Activated CD4-positive, alpha-beta T cell treated with anti-CD3 and anti-CD28 coated beads, Interleukin-2, amount 50 U/mL, for 24 hours (primary cell): Measurements from ENCODE around the gene NCS1.

Source experiments
- DNase-seq, 2 donors: peaks; one replicate each; pipeline ENCODE4 v3.0.0-alpha.2; 2020; ENCODE audit warnings: low read depth in 1 of 2, low spot score in 1 of 2

The NCS1 gene

DNA sequence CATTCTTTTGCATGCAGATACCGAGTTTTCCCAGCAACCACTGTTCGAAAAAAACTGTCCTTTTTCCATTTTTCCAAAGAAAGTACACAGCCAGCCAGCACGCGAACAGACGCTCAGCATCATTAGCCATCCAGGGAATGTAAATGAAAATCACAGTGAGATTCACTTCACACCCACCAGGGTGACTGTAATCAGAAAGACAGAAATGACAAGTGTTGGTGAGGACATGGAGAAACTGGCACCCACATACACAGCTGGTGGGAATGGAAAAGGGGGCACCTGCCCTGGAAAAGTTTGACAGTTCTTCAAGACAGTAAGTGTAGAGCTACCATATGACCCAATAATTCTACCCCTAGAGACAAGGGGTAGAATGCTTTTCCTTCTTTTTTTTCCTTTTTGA lies 25.0 kb upstream of the NCS1 start:
- no peak for DNase-seq

DNA sequence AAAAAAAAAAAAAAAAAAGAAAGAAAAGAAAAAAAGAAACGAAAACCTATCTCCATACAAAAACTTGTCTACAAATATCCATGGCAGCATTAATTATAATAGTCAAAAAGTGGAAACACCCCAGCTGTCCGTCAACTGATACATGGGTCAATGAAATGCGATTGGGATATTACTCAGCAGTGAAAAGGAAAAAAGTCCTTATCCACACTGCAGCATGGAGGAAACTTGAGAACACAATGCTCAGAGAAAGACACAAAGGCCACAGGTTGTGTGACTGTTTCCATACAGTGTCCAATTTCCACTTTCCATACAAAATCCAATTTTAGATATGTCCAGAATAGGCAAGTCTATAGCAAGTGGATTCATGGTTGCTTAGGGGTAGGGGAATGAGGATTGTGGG lies 24.3 kb upstream of the NCS1 start:
- DNase-seq: no peak

GRCh38 chr9:130149031-130149430 lies 23.2 kb upstream of the NCS1 start:
- DNase-seq: no peak

GRCh38 chr9:130149654-130150286 lies 22.4 kb upstream of the NCS1 start:
- DNase-seq: no peak

- no peak for DNase-seq
These were observed 21.3 kb upstream of the NCS1 start for GRCh38 chr9:130150779-130151382.

DNA sequence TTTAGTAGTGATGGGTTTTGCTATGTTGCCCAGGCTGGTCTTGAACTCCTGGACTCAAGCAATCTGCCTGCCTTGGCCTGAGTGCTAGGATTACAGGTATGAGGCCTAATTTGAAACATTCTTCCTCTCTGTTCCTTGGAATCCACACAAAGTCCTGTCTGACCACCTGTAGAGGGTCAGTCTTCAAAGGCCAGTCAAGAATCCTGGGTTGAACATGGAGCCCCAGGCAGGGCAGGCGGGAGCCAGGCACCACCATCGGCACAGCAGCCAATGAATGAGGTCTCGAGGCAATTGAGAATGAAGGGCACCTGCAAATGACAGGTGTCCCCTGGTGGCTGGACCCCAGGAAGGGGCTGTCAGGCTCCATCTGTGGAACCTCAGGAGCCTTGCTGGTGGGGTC lies 17.4 kb upstream of the NCS1 start:
- DNase-seq: no peak

- DNase-seq: no peak
These were observed 16.6 kb upstream of the NCS1 start for GRCh38 chr9:130155647-130156046.

- no peak for DNase-seq
These were observed 15.5 kb upstream of the NCS1 start for GRCh38 chr9:130156672-130157071.

DNA sequence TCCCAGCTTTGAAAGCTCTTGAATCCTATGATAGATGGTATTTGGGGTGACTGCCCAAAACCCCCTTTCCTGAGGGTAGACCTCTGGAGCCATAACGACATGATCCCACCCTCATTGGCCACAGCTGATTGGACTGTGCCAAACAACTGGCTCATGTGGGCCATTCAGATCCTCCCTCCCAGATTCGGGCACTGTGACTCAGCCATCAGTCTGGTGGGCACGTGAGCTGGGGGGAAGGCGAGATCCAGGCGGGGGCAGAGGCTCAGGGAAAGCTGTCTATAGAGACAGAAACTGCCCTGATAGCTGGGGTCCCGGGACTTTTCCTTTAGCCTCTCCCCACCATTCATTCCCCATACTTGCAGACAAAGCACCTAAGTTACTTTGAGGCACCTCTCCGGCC lies 15.1 kb upstream of the NCS1 start:
- no peak for DNase-seq

GRCh38 chr9:130158001-130158400 lies 14.2 kb upstream of the NCS1 start:
- DNase-seq: no peak

GRCh38 chr9:130159057-130159456 lies 13.1 kb upstream of the NCS1 start:
- DNase-seq: no peak

DNA sequence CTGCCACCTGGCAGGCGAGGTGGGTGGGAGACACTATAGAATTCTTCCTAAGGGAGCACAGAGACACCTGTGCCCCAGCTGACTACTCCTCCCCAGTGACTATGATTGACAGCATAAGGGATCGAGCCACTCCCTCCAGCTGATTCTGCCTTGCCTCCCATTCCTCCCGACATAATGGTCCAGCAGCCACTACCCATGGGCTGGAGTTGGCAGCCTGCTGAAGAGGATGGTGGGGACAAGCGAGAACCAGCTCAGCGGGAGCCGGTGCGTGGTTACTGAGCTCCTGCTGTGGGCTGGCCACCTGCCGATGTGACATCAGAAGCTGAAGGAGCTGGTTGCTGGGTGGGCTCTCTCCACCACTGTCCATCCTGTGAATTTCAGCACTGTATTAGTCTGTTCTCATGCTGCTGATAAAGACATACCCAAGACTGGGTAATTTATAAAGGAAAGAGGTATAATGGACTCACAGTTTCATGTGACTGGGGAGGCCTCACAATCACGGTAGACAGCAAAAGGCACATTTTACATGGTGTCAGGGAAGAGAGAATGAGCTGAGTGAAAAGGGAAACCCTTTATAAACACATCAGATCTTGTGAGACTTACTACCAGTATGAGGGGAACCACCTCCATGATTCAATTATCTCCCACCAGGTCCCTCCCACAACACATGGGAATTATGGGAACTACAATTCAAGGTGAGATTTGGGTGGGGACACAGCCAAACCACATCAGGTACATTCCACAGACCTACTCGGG lies 12.1 kb upstream of the NCS1 start:
- DNase-seq: no peak

DNA sequence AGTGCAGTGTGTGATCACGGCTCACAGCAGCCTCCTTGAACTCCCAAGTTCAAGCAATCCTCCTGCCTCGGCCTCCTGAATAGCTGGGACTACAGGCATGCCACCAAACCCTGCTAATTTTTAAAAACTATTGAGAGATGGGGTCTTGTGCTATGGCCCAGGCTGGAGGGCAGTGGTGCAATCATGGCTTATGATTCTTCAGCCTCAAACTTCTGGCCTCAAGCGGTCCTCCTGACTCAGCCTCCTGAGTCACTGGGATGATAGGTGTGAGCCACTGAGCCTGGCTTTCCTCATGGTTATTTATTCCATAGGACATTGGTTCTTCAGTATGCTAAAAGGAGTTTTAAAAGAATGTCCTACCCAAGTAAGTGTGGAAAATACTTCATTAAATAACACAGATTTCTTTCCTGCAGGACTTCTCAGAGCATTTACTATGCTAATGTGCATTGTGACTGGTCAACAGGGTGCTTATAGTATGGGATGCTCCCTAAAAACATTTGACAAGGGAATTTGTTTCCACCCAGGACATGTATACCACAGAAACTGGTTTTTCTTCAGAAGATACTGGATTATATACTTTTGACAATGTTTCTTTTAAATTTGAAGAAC lies 11.2 kb upstream of the NCS1 start:
- DNase-seq: no peak

DNA sequence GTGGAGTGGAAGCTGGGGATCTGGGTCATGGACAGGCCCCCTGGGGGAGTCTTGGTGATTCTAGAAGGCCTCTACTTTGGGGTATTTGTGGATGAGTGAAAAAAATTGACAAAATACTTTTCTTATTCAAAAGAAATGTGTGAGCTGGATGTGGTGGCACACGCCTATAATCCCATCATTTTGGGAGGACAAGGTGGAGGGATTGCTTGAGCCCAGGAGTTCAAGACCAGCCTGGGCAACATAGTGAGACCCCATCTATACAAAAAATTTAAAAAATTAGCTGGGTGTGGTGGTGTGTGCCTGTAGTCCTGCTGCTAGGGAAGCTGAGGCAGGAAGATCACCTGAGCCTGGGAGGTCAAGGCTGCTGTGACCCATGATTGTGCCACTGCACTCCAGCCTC lies 6.6 kb upstream of the NCS1 start:
- no peak for DNase-seq

DNA sequence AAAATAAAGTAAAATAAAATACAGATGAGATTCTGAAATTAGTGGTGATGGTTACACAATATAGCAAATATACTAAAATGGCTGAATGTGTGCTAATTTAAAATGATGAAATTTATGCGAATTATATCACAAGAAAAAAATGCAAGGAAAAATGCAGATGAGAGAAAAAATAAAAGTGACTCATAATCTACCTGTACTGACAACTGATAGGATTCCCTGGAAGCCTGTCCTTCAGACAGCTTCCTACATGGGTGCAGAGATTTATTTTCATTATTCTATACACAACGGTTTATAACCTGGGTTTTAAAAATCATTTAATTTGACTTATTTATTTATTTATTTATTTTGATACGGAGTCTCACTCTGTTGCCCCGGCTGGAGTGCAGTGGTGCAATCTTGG lies 5.8 kb upstream of the NCS1 start:
- no peak for DNase-seq

DNA sequence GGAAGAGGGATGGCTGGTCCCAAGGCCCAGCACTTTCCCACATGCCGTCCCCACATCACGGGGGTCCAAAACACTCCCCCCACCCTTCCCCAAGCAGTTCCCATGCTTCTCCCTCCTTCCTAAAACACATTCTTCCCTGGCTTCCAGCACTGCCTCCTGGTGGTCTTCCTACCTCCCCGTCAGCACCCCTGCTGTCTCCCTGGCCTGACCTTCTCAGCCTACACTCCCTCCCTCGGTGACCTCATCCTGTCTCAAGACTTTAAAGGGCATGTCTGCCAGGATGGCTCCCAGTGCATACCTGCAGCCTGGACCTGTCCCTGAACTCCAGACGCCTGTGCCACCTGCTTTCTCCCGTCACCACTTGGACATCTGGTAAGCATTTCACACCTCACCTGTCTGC lies 4.3 kb upstream of the NCS1 start:
- DNase-seq: no peak

DNA sequence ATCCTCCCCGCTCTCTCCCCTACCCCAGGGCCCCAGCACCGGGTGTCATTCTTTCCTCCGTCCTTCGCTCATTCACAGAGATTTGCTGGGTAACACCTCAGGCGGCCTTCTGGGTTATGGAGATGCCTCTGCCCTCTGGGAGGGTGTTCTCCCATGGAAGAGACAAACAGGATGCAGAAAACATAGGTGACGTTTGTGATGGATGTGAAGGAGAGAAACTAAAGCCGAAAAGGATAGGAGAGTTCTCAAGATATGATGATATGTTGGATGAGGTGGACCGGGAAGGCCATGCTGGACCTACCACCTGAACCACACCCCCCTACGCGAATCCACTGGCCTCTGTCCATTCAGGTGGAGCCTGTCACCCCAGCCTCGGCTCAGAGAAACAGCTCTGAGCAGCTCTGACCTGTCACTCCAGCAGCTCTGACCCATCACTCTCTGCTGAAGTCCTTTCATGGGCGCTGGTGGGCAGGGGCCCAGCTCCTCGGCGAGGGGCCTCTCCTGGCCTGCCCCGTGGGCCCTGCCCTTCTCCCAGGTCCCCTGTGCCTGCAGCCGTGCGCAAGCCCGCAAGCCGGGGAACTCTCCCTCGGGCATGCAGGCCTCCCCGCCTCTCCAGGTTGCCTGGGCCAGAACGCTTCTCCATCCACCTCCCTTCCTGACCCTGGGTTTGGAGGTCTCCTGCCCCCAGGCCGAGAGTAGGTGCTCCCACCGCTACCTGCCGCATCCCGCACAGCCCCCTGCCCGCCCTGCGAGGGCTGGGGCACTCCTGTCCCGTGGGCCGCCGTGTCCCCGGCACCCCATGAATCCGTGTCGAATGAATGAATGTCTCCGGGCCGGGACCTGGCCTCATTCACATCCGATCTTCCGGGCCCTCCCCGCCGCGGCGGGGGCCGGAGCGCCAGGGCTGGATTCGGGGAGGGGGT lies 717 bp upstream of the NCS1 start:
- DNase-seq: no peak

- no peak for DNase-seq
These were observed 858 bp downstream of the NCS1 start for GRCh38 chr9:130172858-130173665.

- no peak for DNase-seq
These were observed 1.4 kb downstream of the NCS1 start for GRCh38 chr9:130173666-130173983.

DNA sequence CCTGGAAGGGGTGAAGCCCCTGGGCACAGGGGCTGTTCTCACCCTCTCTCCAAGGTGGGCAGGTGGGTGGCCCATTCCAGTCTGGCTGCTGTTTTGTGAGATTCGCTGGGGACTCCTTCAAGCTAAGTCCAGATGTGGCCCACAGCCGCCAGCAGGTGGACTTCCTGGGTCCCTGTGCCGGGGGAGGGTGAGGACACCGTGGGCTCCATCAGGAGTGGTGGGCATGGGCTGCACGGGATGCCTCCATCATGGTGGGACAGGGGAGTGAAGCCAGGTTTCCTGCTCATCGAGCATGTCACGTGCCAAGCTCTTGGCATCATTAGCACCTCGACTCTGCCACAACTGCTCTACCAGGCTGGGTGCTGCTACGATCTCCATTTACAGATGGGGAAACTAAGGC lies 1.8 kb downstream of the NCS1 start:
- no peak for DNase-seq

DNA sequence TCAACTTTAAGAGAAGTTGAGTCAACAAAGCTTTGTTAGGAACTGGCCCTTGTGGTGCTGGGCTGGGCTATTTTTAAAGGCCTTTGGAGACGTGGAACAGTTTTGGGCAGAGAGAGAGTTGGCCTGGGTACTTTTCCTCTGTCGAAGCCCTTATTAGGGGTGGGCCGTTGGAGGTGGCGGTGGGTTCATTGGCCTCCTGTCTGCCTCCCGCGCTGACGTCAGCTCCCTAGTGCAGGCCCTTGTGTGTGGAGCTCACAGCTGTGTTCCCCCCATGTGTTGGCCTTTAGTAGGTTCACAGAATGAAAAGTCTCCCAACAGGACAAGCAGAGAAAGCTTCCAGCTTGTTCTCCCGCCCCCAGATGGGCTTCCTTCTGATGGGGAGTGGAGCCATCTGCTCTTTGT lies 2.7 kb downstream of the NCS1 start:
- no peak for DNase-seq
